ENCODE data around the gene DMBT1.

The DMBT1 gene

GRCh38 chr10:122544493-122544892 lies 16.1 kb upstream of the DMBT1 start:
- H3K4me3 ChIP-seq (ENCODE audit: low read depth, low read length), result no peak overlapping the region
- no peak for TF ChIP-seq CTCF (IDR thresholded peaks at IDR 0.05; ENCODE audit: low read depth, low read length, missing control alignments)
- DNase-seq (ENCODE audit: low read depth), result no peak

GRCh38 chr10:122546242-122546641 lies 14.3 kb upstream of the DMBT1 start:
- TF ChIP-seq CTCF (IDR thresholded peaks at IDR 0.05; ENCODE audit: low read depth, low read length, missing control alignments), result no peak
- DNase-seq (ENCODE audit: low read depth), result no peak

GRCh38 chr10:122548407-122549085 lies 12.0 kb upstream of the DMBT1 start:
- DNase-seq (ENCODE audit: low read depth), result no peak
- TF ChIP-seq CTCF (IDR thresholded peaks at IDR 0.05; ENCODE audit: low read depth, low read length, missing control alignments), result no peak

More at GRCh38 chr10:122546242-122546641, 14.3 kb upstream of the DMBT1 start:
- no peak overlapping the region for H3K4me3 ChIP-seq (ENCODE audit: low read depth, low read length)

GRCh38 chr10:122549636-122550035 lies 10.9 kb upstream of the DMBT1 start:
- TF ChIP-seq CTCF (IDR thresholded peaks at IDR 0.05; ENCODE audit: low read depth, low read length, missing control alignments), result no peak
- DNase-seq (ENCODE audit: low read depth), result no peak
- H3K4me3 ChIP-seq (ENCODE audit: low read depth, low read length), result no peak overlapping the region

More at GRCh38 chr10:122548407-122549085, 12.0 kb upstream of the DMBT1 start:
- H3K4me3 ChIP-seq (ENCODE audit: low read depth, low read length), result no peak overlapping the region

- TF ChIP-seq CTCF (IDR thresholded peaks at IDR 0.05; ENCODE audit: low read depth, low read length, missing control alignments), result no peak
- no peak overlapping the region for H3K4me3 ChIP-seq (ENCODE audit: low read depth, low read length)
- DNase-seq (ENCODE audit: low read depth), result no peak
Observed at GRCh38 chr10:122550427-122550826, 10.1 kb upstream of the DMBT1 start.

GRCh38 chr10:122550983-122551382 lies 9.6 kb upstream of the DMBT1 start:
- no peak for DNase-seq (ENCODE audit: low read depth)
- H3K4me3 ChIP-seq (ENCODE audit: low read depth, low read length), result no peak overlapping the region
- TF ChIP-seq CTCF (IDR thresholded peaks at IDR 0.05; ENCODE audit: low read depth, low read length, missing control alignments), result no peak

GRCh38 chr10:122551450-122551849 lies 9.1 kb upstream of the DMBT1 start:
- no peak for DNase-seq (ENCODE audit: low read depth)
- peak; percentile 9 for TF ChIP-seq CTCF (IDR thresholded peaks at IDR 0.05; ENCODE audit: low read depth, low read length, missing control alignments)
- H3K4me3 ChIP-seq (ENCODE audit: low read depth, low read length), result no peak overlapping the region
